SK-N-SH (cell line): Measurements from ENCODE around the gene RFC4. TPM values are rescaled to one million over a fixed set of nuclear protein-coding genes. Genes with fewer than 3 reads are reported as not detected.

Experiments
- CTCF ChIA-PET: fragments of 300-600, 350-600 bp; formaldehyde crosslinking; extraction: SDS; loops from one replicate; lab custom pipeline; 2021; lab: Yijun Ruan, JAX
- POLR2A ChIA-PET: fragments of 350-600 bp; sonication (Branson Sonifier 250); formaldehyde crosslinking; extraction: SDS; loops from one replicate; lab custom pipeline; 2020; ENCODE audit warnings: antibody characterized with exemption, inconsistent platforms; lab: Yijun Ruan, JAX
- DNase-seq: peaks from one replicate; pipeline ENCODE4 v3.0.0; 2012
- H2AFZ ChIP-seq: fragments of 200-600 bp; sonication (generic); 2 replicates; pipeline ENCODE4 v1.8.1; 2016; ENCODE audit warnings: antibody characterized with exemption, mild to moderate bottlenecking, low read depth
- H3F3A ChIP-seq: fragments of 200-600 bp; sonication (generic); replicated peaks from 2 replicates; pipeline ENCODE3; 2016; ENCODE audit warnings: antibody characterized with exemption, mild to moderate bottlenecking; ENCODE audit not compliant: insufficient read depth
- H3K27ac ChIP-seq, 2 experiments: fragments of 200-500 bp in 1 of 2; fragments of 200-600 bp in 1 of 2; sonication (Bioruptor generic) in 1 of 2; sonication (generic), shearing (Covaris generic) in 1 of 2; 2 replicates each; pipeline versions ENCODE4 v1.5.1 to v1.6.1; 2014 to 2016; ENCODE audit warnings: low read depth in 2 of 2, inconsistent platforms in 1 of 2, low read length in 1 of 2, mild to moderate bottlenecking in 1 of 2, mixed read lengths in 1 of 2
- H3K27me3 ChIP-seq: fragments of 200-600 bp; sonication (generic), shearing (Covaris generic); 2 replicates; pipeline ENCODE4 v1.6.1; 2016; ENCODE audit warnings: mixed run types; ENCODE audit not compliant: insufficient read depth
- H3K36me3 ChIP-seq, 2 experiments: fragments of 200-500 bp in 1 of 2; fragments of 200-600 bp in 1 of 2; sonication (Bioruptor generic) in 1 of 2; sonication (generic) in 1 of 2; replicated peaks in 1 of 2; 2 replicates each; pipeline versions ENCODE3 to v1.5.1; 2014 to 2016; ENCODE audit warnings: low read length in 1 of 2, mild to moderate bottlenecking in 1 of 2; ENCODE audit not compliant: insufficient read depth in 2 of 2, control insufficient read depth in 1 of 2
- H3K4me1 ChIP-seq, 2 experiments: fragments of 200-500 bp in 1 of 2; fragments of 200-600 bp in 1 of 2; sonication (Bioruptor generic) in 1 of 2; sonication (generic), shearing (Covaris generic) in 1 of 2; 2 replicates each; pipeline versions ENCODE4 v1.5.1 to v1.6.1; 2014 to 2016; ENCODE audit warnings: low read depth in 1 of 2, low read length in 1 of 2, mixed run types in 1 of 2; ENCODE audit not compliant: insufficient read depth in 2 of 2, control insufficient read depth in 1 of 2
- H3K4me2 ChIP-seq: fragments of 200-600 bp; sonication (generic), shearing (Covaris generic); 2 replicates; pipeline ENCODE4 v1.6.1; 2017; ENCODE audit warnings: mixed run types
- H3K4me3 ChIP-seq, 2 experiments: fragments of 200-500 bp in 1 of 2; fragments of 200-600 bp in 1 of 2; sonication (Bioruptor generic) in 1 of 2; sonication (generic), shearing (Covaris generic) in 1 of 2; 2 replicates each; pipeline versions ENCODE4 v1.5.1 to v1.8.1; 2014 to 2016; ENCODE audit warnings: low read depth in 2 of 2, inconsistent platforms in 1 of 2, low read length in 1 of 2, mild to moderate bottlenecking in 1 of 2, mixed read lengths in 1 of 2, moderate library complexity in 1 of 2
- H3K79me2 ChIP-seq: fragments of 200-600 bp; sonication (generic); 2 replicates; pipeline ENCODE4 v1.8.1; 2017; ENCODE audit warnings: mild to moderate bottlenecking; ENCODE audit not compliant: insufficient read depth
- H3K9ac ChIP-seq: fragments of 200-600 bp; sonication (generic); 2 replicates; pipeline ENCODE4 v1.6.1; 2017; ENCODE audit warnings: mixed run types
- H3K9me2 ChIP-seq: fragments of 200-600 bp; sonication (generic); 2 replicates; pipeline ENCODE4 v1.6.1; 2017; ENCODE audit warnings: mixed run types
- H3K9me3 ChIP-seq: fragments of 200-600 bp; sonication (generic); 2 replicates; pipeline ENCODE4 v1.6.1; 2017; ENCODE audit warnings: mixed run types, mild to moderate bottlenecking, moderate library complexity
- H4K20me1 ChIP-seq: fragments of 200-600 bp; sonication (generic); 2 replicates; pipeline ENCODE4 v1.6.1; 2017; ENCODE audit warnings: mild to moderate bottlenecking, mixed run types; ENCODE audit not compliant: insufficient read depth
- ELF1 ChIP-seq: IDR thresholded peaks from 2 replicates; pipeline ENCODE4 v1.4.0; 2012
- EP300 ChIP-seq, 2 experiments: IDR thresholded peaks; 2 replicates each; pipeline versions ENCODE4 v1.4.0 to v1.6.1; 2012; ENCODE audit warnings: borderline replicate concordance in 1 of 2, low read depth in 1 of 2, low read length in 1 of 2
- FOSL2 ChIP-seq: IDR thresholded peaks from 2 replicates; pipeline ENCODE4 v1.4.0; 2012; ENCODE audit warnings: low read depth, mild to moderate bottlenecking, moderate library complexity, borderline replicate concordance
- GABPA ChIP-seq: IDR thresholded peaks from 2 replicates; pipeline ENCODE4 v1.4.0; 2012; ENCODE audit warnings: low read depth, mild to moderate bottlenecking
- IRF3 ChIP-seq: fragments of 150-350 bp; IDR thresholded peaks from 2 replicates; pipeline ENCODE4 v1.6.1; 2016; ENCODE audit warnings: mild to moderate bottlenecking, low read depth, low read length
- MEF2A ChIP-seq: IDR thresholded peaks from 2 replicates; pipeline ENCODE4 v1.4.0; 2012; ENCODE audit warnings: low read depth, borderline replicate concordance
- NRF1 ChIP-seq: IDR thresholded peaks from 2 replicates; pipeline ENCODE4 v1.6.1; 2012; ENCODE audit warnings: low read depth, mild to moderate bottlenecking, low read length
- PBX3 ChIP-seq: IDR thresholded peaks from 2 replicates; pipeline ENCODE4; 2012
- RAD21 ChIP-seq: IDR thresholded peaks from 2 replicates; pipeline ENCODE4 v1.6.1; 2012; ENCODE audit warnings: mild to moderate bottlenecking, low read length
- RXRA ChIP-seq: IDR thresholded peaks from 2 replicates; pipeline ENCODE4 v1.4.0; 2012; ENCODE audit warnings: low read depth, mild to moderate bottlenecking, borderline replicate concordance
- TCF12 ChIP-seq: IDR thresholded peaks from 2 replicates; pipeline ENCODE4 v1.4.0; 2012
- USF2 ChIP-seq: fragments of 150-350 bp; IDR thresholded peaks from 2 replicates; pipeline ENCODE4 v1.6.1; 2017; ENCODE audit warnings: antibody characterized with exemption, low read length, low read depth, borderline replicate concordance
- WGBS: methylation state at CpG from one replicate; pipeline ENCODE4 v1.1.6; 2017; ENCODE audit warnings: low lambda C conversion rate; 5-methylcytosine and 5-hydroxymethylcytosine counted together
- polyA plus RNA-seq, 3 experiments: library from polyadenylated mRNA; depleted of rRNA; stranded (reverse); fragments of >200 nt; gene quantifications; 2 replicates each; pipeline ENCODE4 v1.2.3, GENCODE V29; 2012

Gene RFC4
- polyA plus RNA-seq, 1 of the 3 experiments (the other 2 are of a cell fraction): 13.1 TPM

- H3K36me3 ChIP-seq: no peaks in the 10 kb centered on the region
- WGBS: 30% methylated on average over 4 of the region's 4 CpGs
- H3K27me3 ChIP-seq: no peaks in the 10 kb centered on the region; the same call in 1 of the 2 replicates
- no peaks in the 10 kb centered on the region for H4K20me1 ChIP-seq
- no peaks in the 10 kb centered on the region for H3K9me3 ChIP-seq
- H3K79me2 ChIP-seq: no peaks in the 10 kb centered on the region
- no peak for TF ChIP-seq PBX3
- H2AFZ ChIP-seq: no peak overlapping the region
- POLR2A ChIA-PET: no interaction called here
- no peaks in the 10 kb centered on the region for H3F3A ChIP-seq
- no peak overlapping the region for H3K4me2 ChIP-seq
- CTCF ChIA-PET: interaction anchor here (0.6 kb wide), 1 partner anchor 8 kb away, joined by 4 read pairs; no protein-coding TSS in a partner anchor
- H3K9ac ChIP-seq: no peak overlapping the region
- H3K9me2 ChIP-seq: no peaks in the 10 kb centered on the region
- no peak overlapping the region for H3K4me3 ChIP-seq
- H3K4me1 ChIP-seq: no peaks in the 10 kb centered on the region
- no peak overlapping the region for H3K27ac ChIP-seq
- DNase-seq: no peak
Measured at GRCh38 chr3:186841620-186842019, 35.3 kb upstream of the RFC4 start.

GRCh38 chr3:186839874-186840641 is 33.8 kb upstream of the RFC4 start:
- Histone ChIP-seq H3K36me3 (no peaks in the 10 kb centered on the region), H3K4me3 (no peak overlapping the region), H3K9me2 (no peaks in the 10 kb centered on the region), H3F3A (no peaks in the 10 kb centered on the region), H3K9ac (no peak overlapping the region), H3K9me3 (no peaks in the 10 kb centered on the region), H2AFZ (no peak overlapping the region), H3K79me2 (no peaks in the 10 kb centered on the region), H3K27me3 (peaks cover 5% of the 10 kb centered on the region; the same call in 1 of the 2 replicates), H3K4me2 (no peak overlapping the region), H3K4me1 (no peaks in the 10 kb centered on the region), H4K20me1 (no peaks in the 10 kb centered on the region), H3K27ac (no peak overlapping the region)
- ChIA-PET CTCF (interaction anchor here (0.6 to 2.7 kb wide), 2 partner anchors 9 to 229 kb away, joined by 3 to 12 read pairs; no protein-coding TSS in a partner anchor), POLR2A (no interaction called here)
- WGBS: 75% methylated on average over 17 of the region's 17 CpGs
- no peak for DNase-seq
- TF ChIP-seq FOSL2 (no peak), TCF12 (no peak), IRF3 (no peak), NRF1 (no peak), MEF2A (no peak), GABPA (no peak), ELF1 (no peak), RXRA (no peak), PBX3 (no peak), EP300 (IDR thresholded peaks at IDR 0.05; ENCODE audit: borderline replicate concordance in 1 of 2, low read depth in 1 of 2, low read length in 1 of 2) (no peak), USF2 (no peak), RAD21 (no peak)
- TF ChIP-seq, all 33 proteins: peak for 0
